ENCODE measurements around the gene FGD5.

Gene FGD5

DNA sequence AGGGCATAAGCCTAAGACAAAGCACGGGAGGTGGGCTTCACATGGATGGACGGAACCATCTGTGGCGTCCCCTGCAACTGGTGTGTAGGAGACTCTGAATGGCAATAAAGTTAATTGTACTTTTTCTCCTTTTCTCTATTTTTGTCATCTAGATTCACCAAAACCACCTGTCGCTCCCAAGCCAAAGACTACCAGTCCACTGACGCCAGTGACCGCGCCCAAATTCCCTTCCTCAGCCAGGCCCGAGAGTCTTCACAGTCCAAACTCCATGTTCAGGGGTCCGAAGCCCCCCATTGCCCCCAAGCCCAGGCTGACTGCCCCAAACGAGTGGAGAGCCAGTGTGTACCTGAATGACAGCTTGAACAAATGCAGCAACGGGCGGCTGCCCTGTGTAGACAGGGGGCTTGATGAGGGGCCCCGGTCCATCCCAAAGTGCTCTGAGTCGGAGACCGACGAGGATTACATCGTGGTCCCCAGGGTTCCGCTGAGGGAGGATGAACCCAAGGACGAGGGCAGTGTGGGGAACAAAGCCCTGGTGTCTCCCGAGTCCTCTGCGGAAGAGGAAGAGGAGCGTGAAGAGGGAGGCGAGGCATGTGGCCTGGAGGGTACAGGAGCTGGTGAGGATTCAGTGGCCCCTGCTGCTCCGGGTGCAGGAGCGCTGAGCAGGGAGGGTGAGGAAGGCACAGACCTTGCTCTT lies at the start of gene FGD5:
FGD5 (plus strand) TSS at position 159 of the 697 bp plus-strand sequence; CDS start at position 269, 110 bp downstream.
- DNase-seq, result no peak

- DNase-seq, result no peak
Measured at GRCh38 chr3:14769544-14770325, 49.0 kb upstream of the FGD5 start.

GRCh38 chr3:14770591-14770990 lies 48.2 kb upstream of the FGD5 start:
- no peak for DNase-seq

- no peak for DNase-seq
Measured at GRCh38 chr3:14771593-14772497, 46.9 kb upstream of the FGD5 start.

DNA sequence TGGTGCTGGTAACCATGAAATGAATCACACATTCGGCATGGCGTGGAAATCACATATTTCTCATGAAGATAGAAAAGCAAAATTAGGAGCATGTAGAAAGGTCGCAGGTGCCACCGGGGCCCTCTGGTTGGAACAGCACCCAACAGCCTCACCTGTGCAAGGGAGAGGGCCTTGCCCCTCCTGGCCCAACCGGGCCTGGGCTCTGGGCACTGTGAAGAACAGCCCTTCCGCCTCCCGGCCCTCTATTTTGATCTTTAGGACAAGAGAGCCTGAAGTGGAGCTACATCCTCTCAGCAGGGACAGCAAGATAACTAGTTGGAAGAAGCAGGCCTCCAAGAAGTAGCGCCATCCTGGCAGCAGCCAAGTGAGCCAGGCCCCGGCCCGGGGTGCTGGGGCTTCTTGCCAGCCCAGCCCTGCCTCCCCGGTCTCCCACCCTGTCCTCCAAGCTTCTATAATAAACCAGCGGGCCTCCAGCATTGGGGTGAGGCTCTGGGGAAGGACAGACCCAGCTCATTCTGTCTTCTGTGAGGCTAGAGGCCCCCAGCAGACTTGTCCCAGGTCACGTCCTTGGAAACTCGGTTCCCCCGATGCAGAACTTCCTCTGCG lies 46.1 kb upstream of the FGD5 start:
- DNase-seq, result no peak

GRCh38 chr3:14773281-14773680 lies 45.5 kb upstream of the FGD5 start:
- DNase-seq, result no peak

DNA sequence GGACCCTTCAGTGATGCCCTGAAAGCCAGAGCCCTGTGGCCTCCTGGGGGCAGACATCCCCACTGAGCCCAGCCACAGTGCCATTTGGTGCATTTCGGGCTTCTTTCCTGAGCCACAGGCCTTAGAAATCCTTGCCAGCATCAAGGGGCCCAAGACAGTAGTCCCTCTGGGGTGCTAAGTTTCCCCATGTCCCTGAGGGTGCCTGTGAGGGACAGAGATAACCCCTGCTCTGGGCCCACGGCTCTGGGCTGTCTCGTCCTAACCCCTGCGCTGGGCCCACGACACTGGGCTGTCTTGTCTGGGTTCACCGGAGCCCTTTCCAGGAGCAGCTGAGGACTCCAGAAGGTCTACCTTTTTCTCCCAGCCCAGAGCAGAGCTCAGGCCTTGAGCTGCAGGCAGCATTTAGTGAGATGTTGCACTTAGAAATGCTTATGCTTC lies 45.1 kb upstream of the FGD5 start:
- no peak for DNase-seq

DNA sequence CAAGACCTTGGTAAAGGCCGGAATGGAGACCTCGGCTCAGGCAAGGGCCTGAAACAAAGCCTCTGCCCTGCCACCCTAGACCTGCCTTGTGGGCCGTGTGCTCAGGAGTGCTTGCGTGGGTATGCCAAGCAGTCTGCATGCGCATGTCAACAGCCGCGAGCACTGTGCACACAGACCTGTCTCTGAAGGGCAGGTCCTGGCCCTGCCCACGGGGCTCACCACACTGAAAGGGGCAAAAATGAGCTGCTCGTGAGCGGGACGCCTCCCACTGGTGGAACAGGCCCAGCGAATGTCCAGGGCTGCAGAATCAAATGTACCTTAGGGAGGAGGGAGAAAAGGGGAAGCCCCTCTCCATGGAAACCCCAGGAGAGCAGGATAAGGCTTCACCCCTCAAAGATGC lies 44.3 kb upstream of the FGD5 start:
- no peak for DNase-seq

- no peak for DNase-seq
Measured at GRCh38 chr3:14775011-14775410, 43.8 kb upstream of the FGD5 start.

DNA sequence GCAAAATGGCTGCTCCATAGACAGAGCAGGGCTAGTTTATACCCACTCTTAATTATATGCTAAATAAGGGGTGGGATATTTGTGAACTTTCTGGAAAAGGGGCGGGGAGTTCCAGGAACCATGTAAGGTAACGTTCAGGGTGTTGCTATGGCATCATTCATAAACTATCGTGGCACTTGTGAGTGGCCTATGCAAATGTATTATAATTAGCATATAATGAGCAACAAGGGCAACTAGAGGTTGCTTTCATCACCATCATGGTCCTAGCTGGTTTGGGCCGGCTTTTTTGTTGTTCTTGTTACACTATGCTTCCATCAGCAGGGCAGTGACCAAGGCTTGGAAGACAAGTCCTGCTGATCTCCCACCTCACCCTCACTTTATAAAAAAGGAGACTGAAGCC lies 43.2 kb upstream of the FGD5 start:
- DNase-seq, result no peak

- DNase-seq, result no peak
Measured at GRCh38 chr3:14779069-14779685, 39.6 kb upstream of the FGD5 start.

DNA sequence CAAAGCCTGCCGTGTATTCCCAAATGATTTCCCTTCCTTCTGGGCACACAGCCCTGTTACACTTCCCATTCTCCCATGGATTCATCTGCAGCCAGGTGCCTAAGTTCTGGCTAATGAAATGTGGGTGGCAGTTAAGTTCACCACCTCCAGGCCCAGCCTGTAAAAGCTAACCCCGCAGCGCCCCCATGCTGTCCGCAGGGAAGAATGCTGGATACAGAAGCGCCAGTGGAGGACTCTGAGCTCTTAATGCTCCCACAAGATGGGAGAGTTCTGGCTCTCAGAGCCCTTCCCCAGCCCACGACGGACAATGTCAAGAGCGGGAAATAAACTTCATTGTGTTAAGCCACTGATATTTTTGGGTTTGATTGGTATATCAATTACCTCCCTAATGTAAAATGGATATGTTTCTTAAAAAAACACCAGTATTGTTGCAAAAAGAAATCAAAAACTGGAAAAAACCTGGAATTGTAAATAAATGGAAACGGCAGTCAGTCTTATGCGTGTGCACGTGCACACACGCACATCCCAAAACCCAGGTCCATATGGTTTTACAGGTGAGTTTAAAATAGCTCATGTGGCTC lies 37.7 kb upstream of the FGD5 start:
- DNase-seq, result no peak

- DNase-seq, result no peak
Measured at GRCh38 chr3:14783480-14784086, 35.2 kb upstream of the FGD5 start.

GRCh38 chr3:14784087-14784681 lies 34.6 kb upstream of the FGD5 start:
- no peak for DNase-seq

- DNase-seq, result no peak
Measured at GRCh38 chr3:14785207-14786155, 33.3 kb upstream of the FGD5 start.

GRCh38 chr3:14786369-14786768 lies 32.4 kb upstream of the FGD5 start:
- no peak for DNase-seq

DNA sequence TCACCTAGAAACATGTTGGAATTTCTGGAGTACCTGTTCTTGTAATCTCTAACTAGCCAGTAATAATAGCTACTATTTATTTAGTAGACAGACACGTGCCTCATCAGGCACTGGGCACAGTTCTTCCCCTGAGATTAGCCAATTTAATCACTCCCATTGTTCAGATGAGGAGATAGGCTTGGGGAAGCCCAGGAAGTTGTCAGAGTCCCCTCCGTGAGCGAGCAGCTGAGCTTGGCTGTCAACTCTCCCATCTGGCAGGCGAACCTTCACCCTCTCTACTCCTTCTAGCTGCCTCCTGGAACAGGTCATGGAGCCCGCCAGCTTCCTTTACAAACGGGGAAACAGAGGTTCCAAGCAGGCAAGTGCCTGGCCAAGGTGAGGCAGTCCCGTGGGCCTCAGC lies 31.1 kb upstream of the FGD5 start:
- DNase-seq, result no peak

DNA sequence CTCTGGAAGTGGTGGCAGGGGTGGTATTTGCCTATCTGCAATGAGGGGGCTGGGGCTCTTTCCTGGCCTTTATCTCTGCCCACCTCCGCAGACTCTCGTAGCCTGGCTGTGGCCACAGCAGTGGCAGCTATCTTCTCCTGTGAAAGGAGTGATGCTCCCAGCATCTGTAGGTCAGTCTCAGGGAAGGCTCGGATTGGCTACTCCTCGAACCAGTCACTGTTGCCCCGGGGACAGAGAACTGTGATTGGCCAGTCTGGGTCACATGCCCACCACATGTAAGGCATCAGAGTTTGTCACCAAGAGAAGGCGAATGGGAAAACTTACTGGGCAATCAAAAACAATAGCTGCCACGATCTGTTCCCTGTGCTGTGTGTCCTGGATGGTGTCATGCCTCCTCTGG lies 30.1 kb upstream of the FGD5 start:
- no peak for DNase-seq

DNA sequence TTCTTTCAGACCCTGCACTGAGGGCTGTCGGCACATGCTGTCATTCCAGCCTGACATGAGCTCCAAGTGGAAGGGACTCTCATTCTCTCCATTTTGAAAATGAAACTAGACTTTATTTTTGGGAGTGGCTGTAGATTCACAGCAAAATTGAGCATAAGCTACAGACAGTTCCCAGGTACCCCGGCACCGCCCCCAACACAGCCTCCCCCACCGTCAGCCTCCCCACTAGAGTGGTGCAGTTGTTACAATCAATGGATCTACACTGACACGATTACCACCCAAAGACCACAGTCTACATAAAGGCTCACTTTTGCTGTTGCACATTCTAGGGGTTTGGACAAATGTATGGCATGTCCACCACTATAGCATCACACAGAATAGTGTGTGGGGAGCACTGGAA lies 29.5 kb upstream of the FGD5 start:
- DNase-seq, result no peak
